Peyer's patch (tissue), 4 donors: ENCODE results near the gene TEX29. TPM values are rescaled to one million over a fixed set of nuclear protein-coding genes. Genes with fewer than 3 reads are reported as not detected.

Source experiments
- DNase-seq, 3 donors: peaks; one replicate each; pipeline ENCODE4 v3.0.0-alpha.2; 2017 to 2019
- H3K27ac ChIP-seq, 4 donors: fragments of 200-600 bp; sonication (generic); one replicate each; pipeline ENCODE4 v1.5.1; 2016 to 2019
- H3K27me3 ChIP-seq, 2 donors: fragments of 200-600 bp; sonication (generic); one replicate each; pipeline ENCODE4 v1.5.1; 2019
- H3K36me3 ChIP-seq, 3 donors: fragments of 200-600 bp; sonication (generic); one replicate each; pipeline ENCODE4 v1.5.1; 2016 to 2019
- H3K4me1 ChIP-seq, 4 donors: fragments of 200-600 bp; sonication (generic); one replicate each; pipeline ENCODE4 v1.5.1; 2016 to 2019
- H3K4me3 ChIP-seq, 4 donors: fragments of 200-600 bp; sonication (generic); 1 replicate in 3 of 4; 2 replicates in 1 of 4; pipeline ENCODE4 v1.5.1; 2016 to 2019; ENCODE audit warnings: mild to moderate bottlenecking in 1 of 4
- H3K9me3 ChIP-seq, 4 donors: fragments of 200-600 bp; sonication (generic); one replicate each; pipeline ENCODE4 v1.5.1; 2016 to 2019; ENCODE audit warnings: mild to moderate bottlenecking in 1 of 4
- POLR2A ChIP-seq, 2 donors: fragments of 450-650 bp; IDR thresholded peaks; one replicate each; pipeline ENCODE4 v1.5.1; 2017; ENCODE audit warnings: antibody characterized with exemption in 2 of 2, mild to moderate bottlenecking in 2 of 2, moderate library complexity in 2 of 2
- total RNA-seq, 4 donors: library from RNA; depleted of rRNA; stranded (reverse); fragments of >200 nt; gene quantifications; one replicate each; pipeline ENCODE4 v1.1.0, GENCODE V29; 2016
- TF ChIP-seq, protein P1 (sequence below), 6 experiments: fragments of 450-650 bp in 4 of 6; fragments of 200-600 bp in 2 of 6; sonication (generic) in 1 of 6; IDR thresholded peaks; one replicate each; pipeline ENCODE4 v1.5.1; 2017 to 2019; ENCODE audit warnings: antibody characterized with exemption in 6 of 6, mild to moderate bottlenecking in 3 of 6, moderate library complexity in 1 of 6

Gene TEX29
- total RNA-seq, 4 donors from 2014 or later = not detected

DNA sequence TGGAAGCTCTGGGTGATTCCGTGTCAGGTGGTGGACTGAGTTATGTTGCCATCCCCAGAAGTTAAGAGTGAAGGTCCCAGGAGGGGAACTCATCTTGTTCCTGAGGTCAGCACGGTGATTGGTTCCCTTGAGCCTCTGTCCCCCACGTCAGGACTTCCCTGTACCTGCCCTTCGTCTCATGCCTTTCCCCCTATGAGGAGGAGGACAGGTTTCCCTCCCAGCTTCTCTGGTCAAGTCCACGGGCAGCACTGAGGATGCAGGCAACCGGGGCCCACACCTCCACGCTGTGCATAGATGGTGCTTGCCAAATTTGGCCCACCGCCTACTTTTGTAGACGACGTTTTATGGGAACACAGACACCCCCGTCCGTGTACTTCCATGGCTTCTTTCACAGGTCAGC, 42.7 kb downstream of the TEX29 start:
- Histone ChIP-seq H3K36me3 (no peaks in the 10 kb centered on the region), H3K4me1 (no peaks in the 10 kb centered on the region), H3K27ac (no peak overlapping the region), H3K27me3 (no peaks in the 10 kb centered on the region), H3K9me3 (no peaks in the 10 kb centered on the region), H3K4me3 (no peak overlapping the region)
- DNase-seq = no peak
- TF ChIP-seq, protein P1, sequence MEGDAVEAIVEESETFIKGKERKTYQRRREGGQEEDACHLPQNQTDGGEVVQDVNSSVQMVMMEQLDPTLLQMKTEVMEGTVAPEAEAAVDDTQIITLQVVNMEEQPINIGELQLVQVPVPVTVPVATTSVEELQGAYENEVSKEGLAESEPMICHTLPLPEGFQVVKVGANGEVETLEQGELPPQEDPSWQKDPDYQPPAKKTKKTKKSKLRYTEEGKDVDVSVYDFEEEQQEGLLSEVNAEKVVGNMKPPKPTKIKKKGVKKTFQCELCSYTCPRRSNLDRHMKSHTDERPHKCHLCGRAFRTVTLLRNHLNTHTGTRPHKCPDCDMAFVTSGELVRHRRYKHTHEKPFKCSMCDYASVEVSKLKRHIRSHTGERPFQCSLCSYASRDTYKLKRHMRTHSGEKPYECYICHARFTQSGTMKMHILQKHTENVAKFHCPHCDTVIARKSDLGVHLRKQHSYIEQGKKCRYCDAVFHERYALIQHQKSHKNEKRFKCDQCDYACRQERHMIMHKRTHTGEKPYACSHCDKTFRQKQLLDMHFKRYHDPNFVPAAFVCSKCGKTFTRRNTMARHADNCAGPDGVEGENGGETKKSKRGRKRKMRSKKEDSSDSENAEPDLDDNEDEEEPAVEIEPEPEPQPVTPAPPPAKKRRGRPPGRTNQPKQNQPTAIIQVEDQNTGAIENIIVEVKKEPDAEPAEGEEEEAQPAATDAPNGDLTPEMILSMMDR (IDR thresholded peaks at IDR 0.05) = no peak
- no peak for TF ChIP-seq POLR2A (IDR thresholded peaks at IDR 0.05)

DNA sequence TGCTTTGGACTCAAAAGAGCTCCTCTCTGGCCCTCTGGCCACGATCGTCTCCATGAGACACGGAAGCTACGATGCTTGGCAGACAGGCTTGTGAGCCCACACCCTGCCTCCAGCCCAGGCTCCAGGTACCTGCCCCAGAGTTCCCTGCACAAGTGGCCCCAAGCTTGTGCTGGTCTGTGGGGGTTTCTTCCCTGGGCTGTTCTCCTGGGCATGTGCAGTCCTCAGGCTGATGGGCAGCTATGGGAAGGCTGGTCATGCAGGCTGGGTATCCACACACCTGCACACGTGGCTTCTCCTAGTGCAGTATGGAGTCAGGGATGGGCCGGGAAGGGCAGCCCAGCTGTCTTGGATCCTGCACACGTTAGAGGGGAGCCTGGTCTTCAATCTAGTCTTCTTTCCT, 43.1 kb downstream of the TEX29 start:
- H3K4me1 ChIP-seq = no peaks in the 10 kb centered on the region
- no peaks in the 10 kb centered on the region for H3K9me3 ChIP-seq
- TF ChIP-seq, protein P1 (IDR thresholded peaks at IDR 0.05) = no peak
- no peak for TF ChIP-seq POLR2A (IDR thresholded peaks at IDR 0.05)
- no peak for DNase-seq
- no peak overlapping the region for H3K27ac ChIP-seq
- H3K36me3 ChIP-seq = no peaks in the 10 kb centered on the region
- H3K4me3 ChIP-seq = no peak overlapping the region
- no peaks in the 10 kb centered on the region for H3K27me3 ChIP-seq

DNA sequence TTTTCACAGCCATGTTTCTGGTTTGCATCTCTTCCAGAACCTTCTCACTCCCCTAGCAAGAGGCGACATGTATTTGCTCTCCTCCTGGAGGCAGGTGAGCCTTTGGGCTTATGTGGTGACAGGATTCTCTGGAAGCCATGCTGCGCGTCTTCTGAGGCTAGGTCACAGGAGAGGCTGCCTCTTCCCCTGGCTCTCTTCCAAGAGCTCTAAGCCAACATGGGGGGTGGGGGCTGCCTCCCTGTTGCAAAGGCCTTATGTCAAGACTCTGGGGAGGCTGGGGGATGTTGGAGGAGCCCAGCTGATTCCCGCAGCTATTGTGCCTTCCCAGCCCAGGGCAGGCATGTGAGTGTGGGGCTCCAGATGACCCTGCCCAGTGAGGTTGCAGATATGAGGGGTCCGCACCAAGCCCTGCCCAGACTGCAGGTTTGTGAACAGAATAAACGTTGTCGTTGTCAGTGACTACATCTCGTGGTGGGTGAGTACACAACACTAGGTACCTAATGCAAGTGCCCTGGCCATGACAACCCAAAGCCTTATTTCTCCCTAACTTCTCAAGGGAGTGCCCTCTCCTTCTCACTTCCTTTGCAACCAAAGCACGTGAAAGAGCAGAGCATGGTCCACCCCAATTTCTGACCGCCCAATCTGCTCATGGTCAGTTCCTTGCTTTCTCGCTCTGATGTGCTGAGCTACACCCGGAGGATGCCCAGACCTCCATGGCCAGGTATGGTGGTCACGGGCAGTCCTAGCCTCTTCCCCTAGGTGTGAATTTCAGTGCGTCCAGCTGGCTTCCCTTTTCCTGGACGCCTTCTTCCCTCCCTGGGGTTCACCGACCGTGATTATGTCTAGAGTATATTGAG, 44.9 kb downstream of the TEX29 start:
- H3K36me3 ChIP-seq = no peaks in the 10 kb centered on the region
- TF ChIP-seq, protein P1 (IDR thresholded peaks at IDR 0.05) = no peak
- no peak for TF ChIP-seq POLR2A (IDR thresholded peaks at IDR 0.05)
- no peak overlapping the region for H3K27ac ChIP-seq
- no peak for DNase-seq
- no peak overlapping the region for H3K4me3 ChIP-seq
- no peaks in the 10 kb centered on the region for H3K27me3 ChIP-seq
- no peaks in the 10 kb centered on the region for H3K4me1 ChIP-seq
- no peaks in the 10 kb centered on the region for H3K9me3 ChIP-seq

DNA sequence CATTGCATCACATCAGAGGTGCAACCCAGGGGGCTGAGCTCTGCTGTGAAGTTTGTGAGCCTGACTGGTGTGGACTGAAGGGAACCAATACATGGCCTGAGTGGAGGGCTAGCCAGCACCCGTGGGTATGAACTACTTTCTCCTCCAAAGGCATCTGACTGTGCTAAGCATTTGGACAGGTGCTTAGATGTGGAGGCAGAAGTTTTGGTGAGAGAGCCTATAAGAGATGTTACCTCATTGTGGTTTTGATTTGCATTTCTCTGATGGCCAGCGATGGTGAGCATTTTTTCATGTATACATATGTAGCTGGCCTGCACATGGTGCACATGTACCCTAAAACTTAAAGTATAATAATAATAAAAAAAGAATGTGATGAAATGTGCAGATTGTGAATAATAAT, 46.9 kb downstream of the TEX29 start:
- H3K9me3 ChIP-seq = no peaks in the 10 kb centered on the region
- H3K4me1 ChIP-seq = no peaks in the 10 kb centered on the region
- H3K36me3 ChIP-seq = no peaks in the 10 kb centered on the region
- no peaks in the 10 kb centered on the region for H3K27me3 ChIP-seq
- no peak for DNase-seq
- H3K4me3 ChIP-seq = no peak overlapping the region
- no peak for TF ChIP-seq POLR2A (IDR thresholded peaks at IDR 0.05)
- TF ChIP-seq, protein P1 (IDR thresholded peaks at IDR 0.05) = no peak
- H3K27ac ChIP-seq = no peak overlapping the region

DNA sequence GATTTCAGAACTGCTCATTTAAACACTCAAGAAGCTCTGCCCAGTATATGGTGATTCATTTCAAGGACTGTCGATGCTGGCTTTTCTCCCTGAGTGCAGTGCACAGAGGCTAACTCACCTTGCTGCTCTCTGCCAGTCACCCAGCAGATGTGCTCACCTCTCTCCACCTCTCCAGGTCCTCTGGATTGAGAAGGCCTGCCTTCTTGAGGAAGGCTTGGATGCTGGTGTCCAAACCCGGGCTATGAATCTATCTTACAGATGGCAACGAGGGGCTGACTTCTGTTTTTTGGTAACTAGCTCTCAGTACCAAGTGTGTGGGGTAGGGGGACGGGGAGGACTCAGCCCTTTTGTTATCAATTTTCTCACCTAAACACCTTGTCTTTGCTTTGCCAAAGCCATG, 47.6 kb downstream of the TEX29 start:
- Histone ChIP-seq H3K36me3 (no peaks in the 10 kb centered on the region), H3K4me1 (no peaks in the 10 kb centered on the region), H3K27ac (no peak overlapping the region), H3K9me3 (no peaks in the 10 kb centered on the region), H3K4me3 (no peak overlapping the region), H3K27me3 (no peaks in the 10 kb centered on the region)
- no peak for TF ChIP-seq POLR2A (IDR thresholded peaks at IDR 0.05)
- TF ChIP-seq, protein P1 (IDR thresholded peaks at IDR 0.05) = no peak
- DNase-seq = no peak
